ENCODE results near the gene GPR37L1. TPM values are rescaled to one million over a fixed set of nuclear protein-coding genes. Genes with fewer than 3 reads are reported as not detected.

Gene GPR37L1
- total and polyA plus RNA-seq, 11 donors = 0.03 to 0.05 (median 0.04) TPM; not detected in 8

DNA sequence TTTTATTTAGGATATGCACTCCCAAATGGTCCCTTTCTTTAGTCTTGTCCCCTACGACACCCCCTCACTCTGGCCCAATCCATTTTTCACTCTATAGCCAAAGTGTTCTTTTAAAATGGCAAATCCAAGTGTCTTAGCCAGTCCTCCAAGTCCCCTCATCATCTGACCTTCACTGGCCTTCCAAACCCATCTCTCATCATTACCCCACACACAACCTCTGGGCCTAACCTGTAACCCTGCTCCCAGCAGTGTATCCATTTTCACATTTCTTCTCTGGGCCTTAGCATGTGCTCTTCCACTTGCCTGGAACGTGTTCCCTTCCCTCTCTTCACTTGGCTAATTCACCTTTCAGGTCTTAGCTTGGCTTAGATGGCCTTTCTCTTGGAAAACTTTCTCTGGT, 28.3 kb downstream of the GPR37L1 start:
- peaks cover 0 to 39% (median 0%) of the 10 kb centered on the region in 9 donors for H3K36me3 ChIP-seq
- H3K27me3 ChIP-seq = no peaks in the 10 kb centered on the region
- no peak overlapping the region for H3K4me3 ChIP-seq
- DNase-seq (no peak), ATAC-seq (no peak)
- H3K4me1 ChIP-seq = peaks cover 0 to 16% (median 5%) of the 10 kb centered on the region in 12 donors
- H3K27ac ChIP-seq = no peak overlapping the region
- intact Hi-C loops (cut with DNase I) = no loop called here
- no peaks in the 10 kb centered on the region for H3K9me3 ChIP-seq
- TF ChIP-seq, protein P1, sequence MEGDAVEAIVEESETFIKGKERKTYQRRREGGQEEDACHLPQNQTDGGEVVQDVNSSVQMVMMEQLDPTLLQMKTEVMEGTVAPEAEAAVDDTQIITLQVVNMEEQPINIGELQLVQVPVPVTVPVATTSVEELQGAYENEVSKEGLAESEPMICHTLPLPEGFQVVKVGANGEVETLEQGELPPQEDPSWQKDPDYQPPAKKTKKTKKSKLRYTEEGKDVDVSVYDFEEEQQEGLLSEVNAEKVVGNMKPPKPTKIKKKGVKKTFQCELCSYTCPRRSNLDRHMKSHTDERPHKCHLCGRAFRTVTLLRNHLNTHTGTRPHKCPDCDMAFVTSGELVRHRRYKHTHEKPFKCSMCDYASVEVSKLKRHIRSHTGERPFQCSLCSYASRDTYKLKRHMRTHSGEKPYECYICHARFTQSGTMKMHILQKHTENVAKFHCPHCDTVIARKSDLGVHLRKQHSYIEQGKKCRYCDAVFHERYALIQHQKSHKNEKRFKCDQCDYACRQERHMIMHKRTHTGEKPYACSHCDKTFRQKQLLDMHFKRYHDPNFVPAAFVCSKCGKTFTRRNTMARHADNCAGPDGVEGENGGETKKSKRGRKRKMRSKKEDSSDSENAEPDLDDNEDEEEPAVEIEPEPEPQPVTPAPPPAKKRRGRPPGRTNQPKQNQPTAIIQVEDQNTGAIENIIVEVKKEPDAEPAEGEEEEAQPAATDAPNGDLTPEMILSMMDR (IDR thresholded peaks at IDR 0.05) = no peak
- TF ChIP-seq POLR2A (IDR thresholded peaks at IDR 0.05) = no peak
- WGBS, 4 donors = 90 to 95% (median 92%) methylated on average over 2 of the region's 2 CpGs

DNA sequence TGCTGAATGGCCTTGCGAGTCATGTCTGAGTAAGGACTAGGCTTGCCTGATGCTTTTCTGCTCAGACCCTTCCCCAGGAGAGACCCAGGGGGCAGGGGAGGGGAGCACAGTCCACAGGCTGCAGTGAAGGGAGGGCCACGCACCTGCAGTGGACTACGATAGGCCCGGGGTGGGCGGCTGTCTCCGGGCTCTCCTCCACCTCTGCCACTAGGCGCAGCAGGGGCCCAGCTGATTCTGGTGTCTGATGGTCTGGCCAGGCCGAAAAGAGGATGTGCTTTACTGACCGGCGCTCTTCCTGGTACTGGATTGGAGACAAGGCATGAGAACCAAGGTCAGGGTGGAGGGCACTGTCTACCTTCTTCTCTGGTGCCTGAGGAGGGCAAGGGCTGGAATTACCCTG, 29.7 kb downstream of the GPR37L1 start:
- Histone ChIP-seq H3K27ac (no peak overlapping the region), H3K27me3 (no peaks in the 10 kb centered on the region), H3K9me3 (no peaks in the 10 kb centered on the region), H3K36me3 (peaks cover 0 to 39% (median 0%) of the 10 kb centered on the region in 9 donors), H3K4me1 (peaks cover 0 to 17% (median 5%) of the 10 kb centered on the region in 12 donors), H3K4me3 (no peak overlapping the region)
- WGBS, 4 donors = 92 to 94% (median 93%) methylated on average over 7 to 10 of the region's 10 CpGs
- ATAC-seq (no peak), DNase-seq (peak in 1 of 5 donors; percentile 5)
- intact Hi-C loops (cut with DNase I) = no loop called here
- TF ChIP-seq, protein P1 (IDR thresholded peaks at IDR 0.05) = no peak

DNA sequence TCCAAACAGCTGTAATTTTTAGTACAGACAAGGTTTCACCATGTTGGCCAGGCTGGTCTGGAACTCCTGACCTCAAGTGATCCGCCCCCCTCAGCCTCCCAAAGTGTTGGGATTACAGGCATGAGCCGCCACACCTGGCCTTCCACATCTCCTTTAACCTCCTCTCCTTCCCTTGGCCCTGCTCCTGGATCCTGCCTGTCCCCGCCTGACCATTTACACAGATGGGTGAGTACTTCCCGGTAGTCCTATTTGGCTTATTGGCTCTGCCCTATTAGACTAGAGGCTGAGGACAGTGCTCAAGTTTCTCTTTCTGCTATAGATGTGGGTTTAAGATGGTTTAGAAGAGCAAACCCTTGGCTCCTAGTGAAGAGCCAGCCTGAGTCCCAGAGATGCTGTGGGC, 30.6 kb downstream of the GPR37L1 start:
- no peak for ATAC-seq
- H3K9me3 ChIP-seq = no peaks in the 10 kb centered on the region
- no peak overlapping the region for H3K27ac ChIP-seq
- TF ChIP-seq, protein P1 (IDR thresholded peaks at IDR 0.05) = no peak
- TF ChIP-seq POLR2A (IDR thresholded peaks at IDR 0.05) = no peak
- no peaks in the 10 kb centered on the region for H3K27me3 ChIP-seq
- peaks cover 0 to 39% (median 0%) of the 10 kb centered on the region in 9 donors for H3K36me3 ChIP-seq
- H3K4me3 ChIP-seq = no peak overlapping the region
- intact Hi-C loops (cut with DNase I) = no loop called here
- peaks cover 0 to 24% (median 5%) of the 10 kb centered on the region in 12 donors for H3K4me1 ChIP-seq
- WGBS, 4 donors = 90 to 97% (median 95%) methylated on average over 4 of the region's 4 CpGs
- DNase-seq = peak in 1 of 5 donors; percentile 4

DNA sequence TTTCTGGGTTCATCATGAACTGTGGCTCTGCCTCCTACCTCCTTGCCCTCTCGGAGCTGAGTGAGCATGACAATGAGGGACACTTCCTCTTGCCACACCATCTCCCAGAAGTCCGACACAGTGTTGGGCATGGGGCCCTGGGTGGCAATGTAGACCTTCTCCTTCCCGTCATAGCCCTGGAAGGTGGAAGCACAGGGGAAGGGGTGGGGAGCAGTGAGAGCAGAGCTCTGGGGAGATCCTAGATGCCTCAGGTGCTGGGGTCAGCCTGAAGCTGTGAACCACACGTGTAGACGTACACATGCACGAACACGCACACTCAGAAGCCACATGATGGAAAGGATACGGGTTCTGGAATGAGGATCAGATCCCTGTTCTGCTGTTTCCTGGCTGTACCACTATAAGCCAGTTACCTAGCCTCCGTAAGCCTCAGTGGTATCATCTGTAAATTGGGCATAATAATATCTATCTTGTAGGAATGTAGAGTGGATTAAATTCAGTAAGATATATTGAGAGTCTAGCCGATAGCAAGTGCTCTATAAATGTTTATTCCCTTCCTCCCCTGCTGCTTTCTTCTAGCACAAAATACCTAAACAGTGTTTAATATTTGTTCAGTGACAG, 31.5 kb downstream of the GPR37L1 start:
- no peak overlapping the region for H3K4me3 ChIP-seq
- intact Hi-C loops (cut with DNase I) = no loop called here
- ATAC-seq = no peak
- no peak for TF ChIP-seq POLR2A (IDR thresholded peaks at IDR 0.05)
- TF ChIP-seq, protein P1 (IDR thresholded peaks at IDR 0.05) = no peak
- DNase-seq = peak in 1 of 5 donors; percentile 9
- H3K9me3 ChIP-seq = no peaks in the 10 kb centered on the region
- WGBS, 4 donors = 80 to 90% (median 86%) methylated on average over 10 of the region's 10 CpGs
- H3K27ac ChIP-seq = no peak overlapping the region
- no peaks in the 10 kb centered on the region for H3K27me3 ChIP-seq
- peaks cover 0 to 39% (median 0%) of the 10 kb centered on the region in 9 donors for H3K36me3 ChIP-seq
- peaks cover 0 to 29% (median 5%) of the 10 kb centered on the region in 12 donors for H3K4me1 ChIP-seq
